ENCODE measurements around the gene MFAP5. TPM values are rescaled to one million over a fixed set of nuclear protein-coding genes. Genes with fewer than 3 reads are reported as not detected.
A peak's percentile ranks its signal among the peaks of the same experiment; 100 is the strongest.

Gene MFAP5, protein sequence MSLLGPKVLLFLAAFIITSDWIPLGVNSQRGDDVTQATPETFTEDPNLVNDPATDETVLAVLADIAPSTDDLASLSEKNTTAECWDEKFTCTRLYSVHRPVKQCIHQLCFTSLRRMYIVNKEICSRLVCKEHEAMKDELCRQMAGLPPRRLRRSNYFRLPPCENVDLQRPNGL
- polyA plus RNA-seq = not detected

DNA sequence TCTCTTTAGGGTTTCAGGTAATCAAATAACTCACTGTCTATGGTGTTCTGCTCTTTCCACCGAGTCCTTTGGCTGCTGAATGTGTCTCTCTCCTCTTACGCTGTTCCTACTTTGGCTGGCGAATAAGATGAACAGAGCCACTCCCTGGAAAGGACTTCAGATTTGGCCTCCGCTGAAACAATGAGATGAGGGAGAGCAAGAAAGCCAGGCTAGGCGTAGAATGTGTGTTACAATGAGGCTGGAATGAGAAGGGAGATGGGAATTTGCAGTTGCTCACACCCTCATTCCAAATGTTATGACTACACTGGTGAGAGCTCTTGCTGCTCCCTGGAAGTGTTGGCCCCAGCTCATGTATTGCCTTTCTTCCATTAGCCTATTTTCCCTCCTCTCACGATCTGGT is at the start of gene MFAP5:
Gene MFAP5, minus strand, starts transcription at position 234 of the 400 bp plus-strand sequence. CDS start 722 bp downstream, outside the sequence.
- Mint-ChIP-seq H3K4me3 (no peak within 1 kb of the TSS), H3K27me3 (ENCODE audit: low read depth in 3 of 3) (peaks cover 2 to 8% (median 6%) of the 10 kb centered on the region in 3 donors), H3K4me1 (no peaks in the 10 kb centered on the region), H3K9me3 (no peaks in the 10 kb centered on the region), H3K27ac (no peak within 1 kb of the TSS), H3K36me3 (peaks cover 0 to 3% (median 0%) of the 10 kb centered on the region in 3 donors)
- no peak for DNase-seq

DNA sequence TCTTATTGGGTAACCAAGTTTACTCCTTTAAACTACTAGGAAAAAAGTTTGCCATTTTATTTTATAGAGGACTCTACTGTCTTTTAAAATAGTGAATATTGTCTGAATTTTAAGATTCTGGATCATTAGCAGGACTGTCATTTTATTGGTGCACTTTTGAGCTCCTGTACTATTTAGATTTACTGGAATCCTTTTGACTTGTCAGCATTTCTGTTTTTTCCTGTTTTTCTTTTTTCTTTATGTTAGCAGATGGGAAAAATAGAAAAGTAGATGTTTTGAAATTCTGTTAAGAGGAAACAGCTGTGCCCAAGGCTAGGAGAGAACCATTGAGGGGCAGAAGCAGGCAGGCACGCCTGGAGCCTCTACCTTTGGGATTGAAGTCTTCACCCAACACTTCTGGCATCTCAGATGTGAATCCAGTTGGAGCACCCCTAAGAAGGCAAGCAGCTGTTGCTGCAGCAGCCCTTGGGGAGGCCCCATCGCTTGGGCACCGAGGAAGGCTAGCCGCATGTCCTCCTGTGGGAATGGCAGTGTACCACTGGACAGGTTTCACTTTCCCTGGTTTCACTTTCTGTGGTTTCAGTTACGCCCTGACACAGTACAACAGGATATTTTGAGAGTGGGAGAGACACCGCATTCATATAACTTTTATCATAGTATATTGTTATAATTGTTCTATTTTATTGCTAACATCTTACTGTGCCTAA is 46.7 kb upstream of the MFAP5 start:
- peak in 1 of 3 donors; percentile 7 for DNase-seq
- H3K4me3 Mint-ChIP-seq = peak overlapping the region in 1 of 5 donors; percentile 3
- peaks cover 4 to 5% of the 10 kb centered on the region in 2 donors for H3K4me1 Mint-ChIP-seq

GRCh38 chr12:8702159-8702558 is 39.5 kb upstream of the MFAP5 start:
- no peak for DNase-seq
- H3K27ac Mint-ChIP-seq = no peak overlapping the region
- H3K27me3 Mint-ChIP-seq (ENCODE audit: low read depth in 3 of 3) = peaks cover 0 to 2% (median 0%) of the 10 kb centered on the region in 3 donors
- H3K9me3 Mint-ChIP-seq = no peaks in the 10 kb centered on the region
- no peak overlapping the region for H3K4me3 Mint-ChIP-seq
- H3K36me3 Mint-ChIP-seq = no peaks in the 10 kb centered on the region
- peaks cover 13 to 21% of the 10 kb centered on the region in 2 donors for H3K4me1 Mint-ChIP-seq

More for the DNA sequence above, 46.7 kb upstream of the MFAP5 start:
- no peak overlapping the region for H3K27ac Mint-ChIP-seq
- no peaks in the 10 kb centered on the region for H3K36me3 Mint-ChIP-seq
- no peaks in the 10 kb centered on the region for H3K9me3 Mint-ChIP-seq
- H3K27me3 Mint-ChIP-seq (ENCODE audit: low read depth in 3 of 3) = peaks cover 0 to 2% (median 0%) of the 10 kb centered on the region in 3 donors

DNA sequence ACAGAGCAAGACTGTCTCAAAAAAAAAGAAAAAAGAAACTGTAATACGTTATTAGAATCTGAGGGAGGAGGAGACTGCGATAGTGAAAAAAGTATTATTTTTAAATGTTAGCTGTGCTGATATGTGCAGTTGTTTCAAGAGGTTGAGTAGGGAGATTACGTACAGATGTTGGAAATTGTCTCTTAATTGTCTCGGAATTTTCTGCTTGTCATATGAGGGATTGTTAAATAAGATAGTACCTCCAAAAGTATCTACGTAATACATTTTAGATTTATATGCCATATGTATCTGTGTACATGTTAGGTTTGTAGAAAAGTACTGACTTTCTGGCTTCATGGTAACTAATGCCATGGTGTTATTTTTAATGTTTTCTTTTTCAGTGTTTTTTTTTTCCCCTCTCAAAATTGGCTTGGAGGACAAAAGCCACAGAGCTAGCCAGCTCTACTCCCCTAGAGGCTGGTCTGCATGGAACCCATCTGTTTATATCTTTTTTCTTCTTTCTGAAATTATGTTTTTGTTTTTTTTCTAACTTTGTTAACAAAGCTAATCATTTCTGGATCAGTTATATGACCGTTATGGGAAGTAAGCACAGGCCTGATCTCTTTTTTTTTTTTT is 38.5 kb upstream of the MFAP5 start:
- no peaks in the 10 kb centered on the region for H3K9me3 Mint-ChIP-seq
- no peaks in the 10 kb centered on the region for H3K36me3 Mint-ChIP-seq
- no peak overlapping the region for H3K27ac Mint-ChIP-seq
- H3K4me1 Mint-ChIP-seq = peaks cover 19 to 30% of the 10 kb centered on the region in 2 donors
- no peak for DNase-seq
- H3K4me3 Mint-ChIP-seq = no peak overlapping the region
- peaks cover 0 to 6% (median 0%) of the 10 kb centered on the region in 3 donors for H3K27me3 Mint-ChIP-seq (ENCODE audit: low read depth in 3 of 3)

DNA sequence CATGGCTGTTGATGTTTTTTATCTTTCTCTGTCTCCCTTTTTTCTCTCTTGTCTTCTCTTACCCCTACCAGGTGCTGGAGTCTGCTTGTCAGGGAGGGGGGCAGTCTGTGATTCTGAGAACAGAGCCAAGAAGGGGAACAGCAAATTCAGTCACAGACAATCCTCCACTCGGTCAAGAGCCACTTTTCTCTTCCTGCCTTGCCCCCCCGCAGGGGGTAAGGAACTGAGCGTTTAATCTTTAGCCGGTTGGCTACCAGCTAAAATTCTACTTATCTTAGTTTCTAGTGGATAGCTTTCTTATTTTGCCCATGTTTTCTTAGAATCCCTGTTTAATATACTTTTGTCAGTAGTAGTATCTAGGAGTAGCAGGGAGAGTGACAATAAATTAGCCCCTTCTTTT is 37.1 kb upstream of the MFAP5 start:
- peaks cover 0 to 6% (median 0%) of the 10 kb centered on the region in 3 donors for H3K27me3 Mint-ChIP-seq (ENCODE audit: low read depth in 3 of 3)
- no peak for DNase-seq

DNA sequence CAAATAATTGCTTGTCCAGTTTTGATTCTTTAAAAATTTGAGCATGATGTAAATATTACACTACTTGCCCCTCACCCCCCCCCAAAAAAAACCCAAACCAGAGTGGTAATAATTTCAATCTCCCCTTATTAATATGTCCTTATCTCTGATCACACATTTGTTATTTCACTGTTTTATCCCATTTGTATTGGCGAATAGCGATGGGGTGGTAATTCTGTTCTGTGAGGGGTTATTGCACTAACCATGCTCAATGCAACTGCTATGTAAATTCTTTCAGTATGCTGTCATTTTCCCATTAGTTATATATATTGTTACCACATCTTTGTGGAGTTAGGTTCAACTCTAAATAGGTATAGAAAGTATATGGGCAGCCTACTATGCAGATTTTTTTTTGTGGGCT is 36.3 kb upstream of the MFAP5 start:
- Mint-ChIP-seq H3K27ac (peak overlapping the region; percentile 7 to 68 (median 46)), H3K4me3 (peak overlapping the region; percentile 84 to 96 (median 90)), H3K27me3 (ENCODE audit: low read depth in 3 of 3) (peaks cover 0 to 6% (median 0%) of the 10 kb centered on the region in 3 donors), H3K9me3 (no peaks in the 10 kb centered on the region), H3K4me1 (peaks cover 19 to 30% of the 10 kb centered on the region in 2 donors), H3K36me3 (no peaks in the 10 kb centered on the region)
- DNase-seq = no peak

More for the DNA sequence above, 37.1 kb upstream of the MFAP5 start:
- H3K27ac Mint-ChIP-seq = peak overlapping the region in 2 of 6 donors; percentile 22 to 73
- no peaks in the 10 kb centered on the region for H3K9me3 Mint-ChIP-seq
- no peaks in the 10 kb centered on the region for H3K36me3 Mint-ChIP-seq
- H3K4me1 Mint-ChIP-seq = peaks cover 19 to 30% of the 10 kb centered on the region in 2 donors
- peak overlapping the region; percentile 49 to 74 (median 71) for H3K4me3 Mint-ChIP-seq

- Mint-ChIP-seq H3K27ac (peak overlapping the region; percentile 7 to 91 (median 62)), H3K9me3 (no peaks in the 10 kb centered on the region), H3K36me3 (no peaks in the 10 kb centered on the region), H3K4me1 (peaks cover 19 to 30% of the 10 kb centered on the region in 2 donors), H3K27me3 (ENCODE audit: low read depth in 3 of 3) (peaks cover 0 to 6% (median 0%) of the 10 kb centered on the region in 3 donors), H3K4me3 (peak overlapping the region; percentile 84 to 96 (median 90))
- DNase-seq = peak; percentile 43 to 45 (median 44)
These were observed 35.7 kb upstream of the MFAP5 start for GRCh38 chr12:8698132-8698851.

- H3K36me3 Mint-ChIP-seq = no peaks in the 10 kb centered on the region
- H3K27ac Mint-ChIP-seq = peak within 1 kb of the TSS; percentile 48 to 91 (median 76)
- peaks cover 0 to 7% (median 0%) of the 10 kb centered on the region in 3 donors for H3K27me3 Mint-ChIP-seq (ENCODE audit: low read depth in 3 of 3)
- peak; percentile 68 to 77 (median 76) for DNase-seq
- H3K4me1 Mint-ChIP-seq = peaks cover 19 to 30% of the 10 kb centered on the region in 2 donors
- no peaks in the 10 kb centered on the region for H3K9me3 Mint-ChIP-seq
- peak within 1 kb of the TSS; percentile 84 to 96 (median 90) for H3K4me3 Mint-ChIP-seq
These were observed 35.0 kb upstream of the MFAP5 start, which contains the start of gene RIMKLB for GRCh38 chr12:8697476-8698131. RIMKLB (plus strand) TSS chr12:8697991; CDS start chr12:8713867, 15,876 bp downstream.

- DNase-seq = peak; percentile 25 to 44 (median 35)
- H3K36me3 Mint-ChIP-seq = no peaks in the 10 kb centered on the region
- H3K27ac Mint-ChIP-seq = peak overlapping the region; percentile 45 to 89 (median 74)
- H3K9me3 Mint-ChIP-seq = no peaks in the 10 kb centered on the region
- H3K27me3 Mint-ChIP-seq (ENCODE audit: low read depth in 3 of 3) = peaks cover 0 to 7% (median 0%) of the 10 kb centered on the region in 3 donors
- H3K4me3 Mint-ChIP-seq = peak overlapping the region; percentile 84 to 96 (median 90)
- H3K4me1 Mint-ChIP-seq = peaks cover 19 to 30% of the 10 kb centered on the region in 2 donors
These were observed 34.5 kb upstream of the MFAP5 start for GRCh38 chr12:8697120-8697475.

GRCh38 chr12:8696442-8697090 is 33.9 kb upstream of the MFAP5 start:
- H3K9me3 Mint-ChIP-seq = no peaks in the 10 kb centered on the region
- H3K36me3 Mint-ChIP-seq = no peaks in the 10 kb centered on the region
- peak in 1 of 3 donors; percentile 3 for DNase-seq
- H3K4me1 Mint-ChIP-seq = peaks cover 19 to 30% of the 10 kb centered on the region in 2 donors
- peak overlapping the region; percentile 84 to 96 (median 90) for H3K4me3 Mint-ChIP-seq
- peaks cover 0 to 7% (median 0%) of the 10 kb centered on the region in 3 donors for H3K27me3 Mint-ChIP-seq (ENCODE audit: low read depth in 3 of 3)
- H3K27ac Mint-ChIP-seq = peak overlapping the region; percentile 45 to 89 (median 74)

DNA sequence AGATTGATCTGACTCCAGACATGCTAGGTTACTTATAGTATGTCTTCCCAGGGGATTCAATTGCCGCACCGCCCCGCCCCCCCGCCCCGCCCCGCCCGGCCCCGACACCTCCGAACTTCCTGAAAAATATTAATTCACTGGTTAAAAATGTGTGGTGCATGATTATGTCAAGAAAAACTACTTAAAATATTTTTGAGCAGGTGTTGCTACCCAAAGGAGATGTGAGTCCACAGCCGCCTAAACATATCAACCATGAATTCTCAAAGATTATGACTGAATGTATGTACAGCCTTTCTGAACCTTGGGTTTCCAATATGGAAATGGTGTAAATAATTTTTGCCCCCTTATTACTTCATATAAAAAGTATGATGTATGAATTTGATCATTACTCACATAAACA is 32.5 kb upstream of the MFAP5 start:
- Mint-ChIP-seq H3K9me3 (no peaks in the 10 kb centered on the region), H3K36me3 (no peaks in the 10 kb centered on the region), H3K4me3 (no peak overlapping the region), H3K4me1 (peaks cover 19 to 26% of the 10 kb centered on the region in 2 donors), H3K27me3 (ENCODE audit: low read depth in 3 of 3) (peaks cover 0 to 9% (median under 1%) of the 10 kb centered on the region in 3 donors), H3K27ac (no peak overlapping the region)
- DNase-seq = no peak

GRCh38 chr12:8692573-8692972 is 29.9 kb upstream of the MFAP5 start:
- peaks cover 6 to 10% of the 10 kb centered on the region in 2 donors for H3K4me1 Mint-ChIP-seq
- H3K9me3 Mint-ChIP-seq = no peaks in the 10 kb centered on the region
- H3K4me3 Mint-ChIP-seq = no peak overlapping the region
- no peak overlapping the region for H3K27ac Mint-ChIP-seq
- no peaks in the 10 kb centered on the region for H3K36me3 Mint-ChIP-seq
- H3K27me3 Mint-ChIP-seq (ENCODE audit: low read depth in 3 of 3) = peaks cover 0 to 14% (median 9%) of the 10 kb centered on the region in 3 donors
- DNase-seq = no peak

Data from immature natural killer cell (primary cell).